HG02623 (cell line): ENCODE data around the gene SH3TC1.

Experiments used
- ATAC-seq: cut with Tn5 transposase; IDR thresholded peaks from one replicate; pipeline ENCODE4 v1.9.1; 2021; ENCODE audit warnings: moderate library complexity; ENCODE audit not compliant: unreplicated experiment

Gene SH3TC1

DNA sequence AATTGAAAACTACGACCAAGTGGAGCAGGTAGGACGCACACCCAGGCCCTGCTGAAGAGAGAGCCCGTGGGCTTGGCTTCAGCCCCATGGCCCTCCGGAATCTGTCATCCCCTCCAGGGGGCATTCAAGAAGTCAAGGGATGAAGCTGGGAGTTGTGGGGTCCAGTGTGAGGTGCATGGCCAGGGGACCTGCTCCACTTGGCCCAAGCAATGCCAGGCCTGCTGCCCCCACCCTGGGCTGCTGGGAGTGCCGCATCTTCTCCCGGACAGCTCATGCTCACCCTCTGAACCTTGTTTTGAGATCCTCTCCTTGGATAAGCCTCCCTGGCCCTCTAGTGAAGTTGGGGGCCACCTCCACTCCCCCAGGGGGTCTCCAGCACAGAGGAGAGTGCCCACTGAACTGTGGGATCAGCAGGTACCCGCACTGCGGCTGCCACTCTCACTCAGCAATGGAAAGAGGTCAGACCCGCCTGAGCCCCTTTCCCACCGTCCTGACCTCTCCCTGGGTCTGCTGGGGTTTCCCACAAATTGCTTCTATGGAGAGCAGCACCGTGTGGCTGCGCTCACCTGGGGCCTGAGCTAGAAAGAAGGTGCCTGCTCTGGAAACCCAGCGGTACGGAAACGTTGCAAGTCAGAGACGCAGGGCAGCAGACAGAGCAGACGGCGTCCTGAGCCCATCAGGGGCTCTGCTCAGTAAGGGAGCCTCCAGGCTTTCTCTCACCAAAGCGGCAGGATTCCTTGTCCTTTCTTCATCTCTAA, 35.5 kb upstream of the SH3TC1 start:
- ATAC-seq, result no peak

DNA sequence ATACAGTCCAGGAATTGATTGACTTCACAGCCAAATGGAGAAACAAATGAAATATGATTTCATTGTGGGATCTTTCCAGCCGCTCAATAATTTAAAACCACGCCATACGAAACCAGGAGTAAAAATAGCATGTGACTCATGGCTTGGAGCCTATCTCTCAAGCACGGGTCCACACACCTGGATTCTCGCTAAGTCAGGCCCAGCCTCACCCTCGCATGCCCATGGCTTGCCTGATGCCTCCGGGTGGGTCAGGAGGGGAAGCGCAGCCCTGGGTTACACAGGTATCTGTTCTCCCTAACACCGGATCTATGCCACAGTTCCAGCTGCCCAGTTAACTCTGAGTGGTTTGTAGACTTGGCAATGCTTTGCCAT, 34.9 kb upstream of the SH3TC1 start:
- no peak for ATAC-seq

DNA sequence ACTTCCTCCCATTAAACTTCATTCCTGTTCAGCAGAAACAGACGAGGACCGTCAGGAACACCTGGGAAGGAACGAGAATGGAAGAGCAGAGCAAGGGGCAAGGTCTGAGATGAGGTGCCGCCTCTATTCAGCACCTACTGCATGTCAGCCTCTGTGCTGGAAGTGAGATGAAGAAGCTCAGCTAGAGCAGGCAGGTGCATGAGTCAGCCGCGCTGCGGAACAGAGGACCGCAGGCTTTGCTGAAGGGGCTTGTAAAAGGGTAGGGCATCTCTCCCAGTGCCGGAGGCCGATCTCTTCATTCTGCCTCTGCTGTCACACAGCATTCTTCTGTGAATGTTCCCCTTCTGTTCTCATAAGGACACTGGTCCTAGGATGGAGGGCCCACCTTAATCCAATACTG, 34.4 kb upstream of the SH3TC1 start:
- no peak for ATAC-seq

DNA sequence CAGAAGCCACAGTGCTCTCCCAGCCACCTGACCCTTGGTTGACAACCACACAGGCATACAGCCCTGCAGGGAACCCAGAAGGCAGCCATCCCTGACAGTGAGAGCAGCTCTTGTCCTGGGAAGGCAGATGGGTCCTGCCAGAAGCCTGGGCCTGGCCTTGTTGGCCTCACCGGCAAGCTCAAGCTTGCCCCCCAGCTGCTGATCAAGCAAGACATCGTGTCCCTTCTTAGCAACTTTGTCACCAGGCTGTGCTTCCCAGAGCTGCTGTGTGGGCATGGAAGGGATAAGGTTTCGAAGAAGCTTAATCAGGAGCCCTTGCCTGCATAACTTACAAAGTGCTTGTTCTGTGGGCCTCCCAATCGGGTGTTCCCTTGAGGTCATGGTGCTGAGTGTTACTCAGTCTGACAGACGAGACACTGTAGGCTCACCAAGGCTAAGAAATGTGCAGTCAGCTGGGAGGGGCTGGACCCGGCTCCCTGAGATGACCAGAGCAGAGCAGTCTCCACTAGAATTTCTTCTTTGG, 33.7 kb upstream of the SH3TC1 start:
- no peak for ATAC-seq

DNA sequence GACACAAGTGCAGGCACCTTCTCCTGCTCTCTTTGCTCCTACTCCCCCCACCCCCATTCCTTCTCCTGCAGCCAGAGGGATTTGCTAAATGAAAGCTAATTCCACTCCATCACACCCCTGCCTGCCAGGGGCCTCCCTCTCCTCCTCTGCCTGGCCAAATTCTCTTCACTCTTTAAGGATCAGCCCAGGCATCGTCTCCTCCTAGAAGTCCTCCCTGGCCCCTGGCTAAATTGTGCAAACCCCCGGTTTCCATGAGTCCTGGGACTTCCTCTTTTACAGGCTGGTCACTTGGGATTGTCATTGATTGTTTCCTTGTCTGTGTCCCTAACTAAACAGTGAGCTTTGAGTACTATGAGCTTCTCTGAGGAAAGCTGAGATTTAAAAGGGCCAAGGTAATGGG, 31.8 kb upstream of the SH3TC1 start:
- ATAC-seq, result no peak

DNA sequence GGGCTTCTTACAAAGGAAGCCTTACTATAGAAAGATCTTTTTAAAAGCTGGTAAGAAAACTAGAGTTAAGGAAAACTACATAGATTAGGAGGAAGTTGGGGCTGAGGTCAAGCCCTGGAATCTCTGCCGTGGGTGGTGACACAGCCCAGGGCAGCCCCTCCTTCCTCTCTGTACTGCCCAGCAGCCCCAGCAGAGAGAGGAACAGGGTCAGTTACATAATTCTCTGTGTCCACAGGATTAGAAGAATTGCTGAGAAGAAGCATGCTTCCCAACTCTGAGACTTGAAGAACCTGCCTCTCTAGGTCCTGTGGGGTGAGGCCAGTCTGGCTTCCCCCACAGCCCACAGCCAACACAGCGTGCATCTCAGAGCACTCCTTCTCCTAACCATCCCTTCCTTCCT, 31.3 kb upstream of the SH3TC1 start:
- no peak for ATAC-seq

DNA sequence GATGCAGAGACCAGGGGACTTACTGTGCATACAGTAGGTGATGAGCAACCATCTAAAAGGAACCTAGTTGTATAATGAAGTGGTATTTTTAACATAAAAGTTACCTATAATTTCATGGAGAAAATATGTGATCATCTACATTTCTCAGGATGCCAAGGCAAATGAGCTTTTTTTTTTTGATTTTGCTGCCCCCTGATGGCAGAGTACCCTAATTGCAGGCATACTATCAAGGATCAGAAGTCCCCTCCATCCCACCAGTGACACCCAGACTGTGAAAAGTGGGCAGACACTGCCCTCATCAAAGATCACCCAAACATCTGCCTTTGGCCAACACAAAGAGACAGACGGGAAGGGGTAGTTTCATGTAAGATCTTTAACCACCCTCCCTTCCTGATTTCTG, 30.9 kb upstream of the SH3TC1 start:
- no peak for ATAC-seq

DNA sequence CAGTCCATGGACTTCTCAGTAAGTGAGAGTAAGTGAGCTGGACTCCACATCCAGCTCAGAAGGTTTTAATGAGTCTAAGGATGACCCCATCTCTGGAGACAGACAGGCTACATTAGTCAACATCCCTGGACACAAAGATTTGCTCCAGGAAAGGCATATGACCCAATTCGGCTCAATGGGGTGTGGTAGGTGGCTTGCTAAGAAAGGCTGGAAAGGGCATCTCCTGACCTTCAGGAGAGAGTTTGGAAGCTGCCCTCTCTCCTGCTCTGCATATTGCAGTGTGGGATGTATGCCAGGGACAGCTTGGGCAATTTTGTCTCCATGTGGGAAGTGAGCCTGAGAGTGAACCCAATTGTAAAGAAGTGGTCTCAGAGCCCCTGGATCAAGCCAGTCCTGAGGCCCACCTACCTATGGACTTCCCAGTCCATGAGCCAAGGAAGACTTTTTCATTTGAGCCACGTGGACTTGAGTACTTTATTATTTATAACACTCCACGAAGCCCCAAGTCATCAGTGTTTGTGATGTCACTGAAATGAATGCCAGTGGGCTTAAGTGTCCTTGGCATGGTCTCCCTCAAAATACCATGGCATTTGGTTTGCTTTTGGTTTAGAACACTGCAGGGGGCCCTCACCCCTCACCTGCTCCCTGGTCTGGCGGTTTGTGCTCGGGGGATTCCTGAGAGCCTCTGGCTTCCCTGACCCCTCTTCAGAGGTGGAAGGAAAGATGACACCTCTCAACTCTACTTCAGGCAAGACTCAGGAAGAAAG, 30.1 kb upstream of the SH3TC1 start:
- no peak for ATAC-seq

DNA sequence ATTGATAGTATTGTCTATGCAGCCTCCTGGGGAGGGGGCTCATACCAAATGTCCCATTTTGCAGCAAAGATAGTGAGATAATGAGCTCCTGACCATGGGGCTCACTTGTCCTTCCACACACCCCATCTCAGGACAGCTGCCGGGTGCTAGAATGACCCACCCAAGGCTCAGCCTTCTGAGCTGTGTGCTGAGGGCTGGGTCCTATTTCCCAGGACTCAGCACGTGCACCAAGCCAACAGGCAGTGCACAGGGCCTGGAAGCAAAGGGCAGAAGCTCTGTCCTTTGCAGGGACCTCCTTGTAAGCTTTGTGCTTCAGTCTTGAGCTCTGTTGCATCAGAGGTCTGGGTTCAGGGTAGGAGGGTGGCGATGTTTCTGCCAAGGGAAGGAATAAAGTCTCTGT, 29.3 kb upstream of the SH3TC1 start:
- no peak for ATAC-seq

DNA sequence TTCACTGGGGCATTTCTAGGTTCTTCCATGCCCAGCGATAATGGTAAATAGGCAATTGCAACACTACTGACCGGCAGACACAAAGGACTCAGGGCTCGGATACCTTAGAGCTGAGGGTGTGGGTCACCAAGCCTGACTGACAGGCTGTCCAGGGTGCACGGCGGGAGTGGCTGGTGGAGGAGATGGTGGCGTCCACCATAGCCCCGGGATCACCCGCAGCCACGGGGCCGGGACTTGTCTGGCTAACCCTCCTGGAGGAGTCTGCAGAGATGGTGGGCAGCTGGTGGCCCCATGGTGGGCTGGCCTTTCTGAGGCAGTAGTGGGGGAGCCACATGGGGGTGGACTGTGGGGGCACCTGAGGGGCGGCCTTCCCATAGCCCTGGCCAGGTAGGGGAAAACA, 28.7 kb upstream of the SH3TC1 start:
- no peak for ATAC-seq

DNA sequence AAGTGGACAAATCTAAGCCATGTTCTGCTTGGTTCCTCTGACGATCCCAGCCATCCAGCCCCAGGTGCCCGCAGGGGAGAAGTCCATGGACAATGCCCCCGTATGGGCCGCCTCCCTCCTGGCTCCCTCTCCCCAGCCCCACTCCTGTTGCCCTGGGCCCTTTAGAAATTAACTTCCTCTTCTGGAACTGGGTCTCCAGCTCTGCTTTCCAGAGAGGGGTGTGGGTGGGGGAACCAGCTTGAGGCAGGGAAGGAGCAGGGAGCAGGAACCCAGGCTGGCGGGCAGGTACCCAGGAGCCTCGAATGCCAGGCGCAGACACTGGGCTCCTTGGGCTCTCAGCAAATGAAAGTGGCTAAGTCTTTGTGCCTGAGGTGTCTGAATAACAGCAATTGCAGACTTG, 27.8 kb upstream of the SH3TC1 start:
- no peak for ATAC-seq

DNA sequence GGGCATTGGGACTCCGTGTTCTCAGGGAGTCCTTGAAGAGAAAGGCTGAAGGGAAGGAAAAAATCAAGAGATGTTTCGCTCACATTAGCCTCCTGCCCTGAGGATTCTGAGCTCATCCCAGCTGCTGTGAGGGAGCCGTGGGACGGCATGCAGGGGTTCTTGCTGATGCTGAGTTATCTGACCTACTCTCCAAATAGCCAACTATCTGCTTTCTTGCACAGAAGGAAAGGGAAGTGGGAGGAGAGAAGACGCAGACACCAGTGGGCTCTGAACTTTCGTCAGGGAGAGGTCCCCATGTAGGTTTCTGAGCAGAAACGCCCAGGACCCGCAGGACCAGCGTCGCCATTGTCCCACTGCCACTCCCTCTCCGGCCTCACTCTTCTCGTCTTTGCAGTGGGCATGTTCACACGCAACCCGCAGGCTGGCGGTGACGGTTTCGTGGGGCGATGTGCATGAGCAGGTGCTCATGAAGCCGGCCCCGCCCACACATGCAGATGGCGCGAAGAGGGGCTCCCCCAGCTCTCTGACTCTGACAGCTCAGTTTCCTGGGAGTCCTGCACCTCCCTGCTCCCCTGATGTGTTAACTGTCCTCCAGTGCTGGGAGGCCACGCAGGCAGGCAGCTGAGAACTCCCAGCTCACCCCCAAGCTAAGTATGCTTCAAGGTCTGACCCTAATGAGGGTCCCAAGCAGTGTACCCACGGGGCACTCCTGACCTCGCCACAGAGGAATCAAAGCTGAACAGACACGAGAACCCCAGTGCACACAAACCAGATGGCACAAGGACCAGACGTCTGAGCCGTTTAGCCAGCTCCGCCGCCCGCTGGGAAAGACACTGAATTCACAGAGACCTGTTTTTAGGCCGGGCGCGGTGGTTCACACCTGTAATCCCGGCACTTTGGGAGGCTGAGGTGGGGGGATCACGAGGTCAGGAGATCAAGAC, 26.8 kb upstream of the SH3TC1 start:
- peak; percentile 63 for ATAC-seq

DNA sequence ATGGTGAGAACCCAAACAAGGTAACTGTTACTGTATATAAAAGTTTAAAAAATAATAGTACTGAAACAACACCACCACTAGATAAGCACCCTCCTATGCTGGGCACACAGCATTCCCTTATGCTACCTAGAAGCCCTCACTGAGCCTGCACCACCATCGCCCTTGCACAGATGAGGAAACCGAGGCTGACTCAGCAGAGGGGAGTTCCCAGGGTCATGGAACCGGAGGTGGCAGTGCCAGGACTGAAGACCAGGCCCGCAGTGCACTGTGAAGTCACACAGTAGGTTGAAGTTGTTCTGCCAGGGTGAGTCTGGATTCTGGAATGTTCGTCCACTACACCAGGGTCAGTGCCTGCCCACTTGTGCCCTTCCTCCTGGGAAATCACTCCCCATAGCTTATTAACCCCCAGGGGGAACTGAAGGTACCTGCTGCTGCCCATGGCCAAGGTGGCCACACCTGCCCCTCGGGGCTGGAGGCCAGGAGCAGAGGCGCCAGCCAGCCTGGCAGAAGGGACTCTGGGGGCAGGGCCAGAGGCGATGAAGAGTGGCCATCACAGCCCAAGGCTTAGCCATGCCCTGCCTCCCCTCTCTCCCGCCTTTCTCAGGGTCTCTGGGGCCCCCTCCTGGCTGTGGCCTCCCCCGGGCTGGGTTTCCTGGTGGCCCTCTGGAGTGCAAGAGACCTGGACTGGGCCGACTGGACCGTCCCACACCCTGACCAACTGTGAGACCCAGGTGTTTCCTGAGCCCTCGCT, 25.4 kb upstream of the SH3TC1 start:
- ATAC-seq, result no peak

DNA sequence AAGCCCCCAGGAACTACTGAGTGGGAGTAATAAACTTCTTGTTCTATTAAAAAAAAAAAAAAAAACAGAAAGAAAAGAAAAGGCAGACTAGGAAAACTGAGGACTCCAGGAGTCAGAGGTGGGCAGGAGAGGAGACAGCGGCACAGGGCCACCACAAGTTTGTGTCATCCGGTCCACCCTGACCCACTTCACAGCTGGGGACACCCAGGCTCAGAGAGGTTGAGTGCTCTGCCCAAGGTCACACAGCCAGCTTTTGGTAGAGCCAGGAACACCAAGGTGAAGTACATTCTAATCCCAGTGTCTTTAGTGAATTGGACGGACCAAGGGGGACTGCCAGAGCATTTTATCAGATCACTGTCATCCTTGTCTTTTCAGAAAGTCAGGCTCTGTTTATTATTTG, 24.1 kb upstream of the SH3TC1 start:
- no peak for ATAC-seq

DNA sequence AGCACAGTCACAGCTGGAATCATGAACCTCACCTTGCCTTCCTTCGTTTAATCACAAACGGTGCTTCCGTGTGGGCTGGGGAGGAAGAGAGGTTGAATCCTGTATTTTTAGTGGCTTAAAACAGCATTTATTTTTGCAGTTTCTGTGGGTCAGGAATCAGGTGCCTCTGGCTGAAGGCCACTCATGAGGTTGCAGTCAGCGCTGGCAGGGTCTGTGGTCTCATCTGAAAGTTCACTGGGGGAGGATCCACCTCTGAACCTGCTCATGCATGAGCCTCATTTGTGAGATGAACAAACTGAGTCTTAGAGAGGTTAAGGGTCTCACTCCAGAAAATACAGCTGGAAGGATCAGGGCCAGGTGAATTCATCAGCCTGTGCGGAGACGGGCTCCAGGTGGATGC, 23.4 kb upstream of the SH3TC1 start:
- no peak for ATAC-seq

DNA sequence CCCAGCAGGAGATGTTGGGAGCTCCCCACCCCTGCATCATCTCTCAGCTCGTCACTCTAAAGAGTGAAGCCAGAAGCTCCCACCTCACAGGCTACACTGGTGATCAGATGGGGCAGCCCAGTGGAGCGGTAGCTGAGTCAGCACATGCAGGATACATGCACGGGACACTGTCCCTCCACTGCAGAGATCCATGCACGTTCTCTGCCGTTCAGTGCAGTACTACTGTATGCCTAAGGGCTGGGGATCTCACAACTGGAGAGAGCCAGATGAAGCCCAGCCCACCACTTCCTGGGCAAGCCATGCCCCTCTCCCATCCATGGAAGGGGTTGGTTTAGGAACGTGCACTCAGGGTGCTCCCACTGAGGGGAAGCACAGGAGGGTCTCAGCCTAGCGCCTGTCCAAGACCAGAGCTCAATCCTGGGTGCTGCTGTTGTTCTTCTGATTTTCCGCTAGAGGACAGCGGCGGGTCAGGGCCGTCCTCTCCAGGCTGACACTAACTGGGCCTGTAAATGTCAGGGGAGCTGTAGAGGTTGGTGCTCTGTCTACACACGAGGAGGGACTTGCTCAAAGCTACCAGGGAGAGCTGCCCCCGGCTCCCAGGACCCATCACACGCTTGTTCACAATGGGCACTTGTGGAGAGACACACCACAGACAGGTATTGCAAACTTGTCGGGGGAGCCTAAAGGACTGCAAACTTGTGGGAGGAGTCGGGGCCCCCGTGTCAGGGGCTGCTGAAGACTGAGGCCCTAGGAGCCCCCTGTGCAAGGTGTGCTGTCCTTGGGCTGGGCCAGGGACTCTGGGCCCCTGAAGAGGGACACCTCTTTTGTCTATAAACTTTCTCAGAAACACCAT, 22.3 kb upstream of the SH3TC1 start:
- ATAC-seq, result peak; percentile 66

DNA sequence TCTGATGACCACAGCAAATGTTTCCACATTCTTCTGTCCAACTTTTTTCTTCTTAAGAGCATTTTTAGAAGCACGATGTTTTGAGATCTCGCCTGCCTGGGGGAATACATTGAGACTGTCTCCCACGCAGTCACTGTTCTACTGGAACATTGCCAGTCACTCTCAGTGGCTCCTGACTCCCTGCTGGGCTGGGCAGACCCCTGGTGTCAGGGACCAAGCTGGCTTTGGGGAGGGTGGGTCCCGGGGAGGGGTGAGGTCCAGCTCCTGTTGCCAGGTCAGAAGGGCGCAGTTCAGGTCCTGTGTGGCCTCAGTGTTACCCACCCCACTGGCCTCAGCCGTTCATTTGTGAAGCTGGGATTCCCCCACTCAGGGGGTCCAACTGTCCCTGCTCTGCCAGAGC, 21.5 kb upstream of the SH3TC1 start:
- ATAC-seq, result no peak

DNA sequence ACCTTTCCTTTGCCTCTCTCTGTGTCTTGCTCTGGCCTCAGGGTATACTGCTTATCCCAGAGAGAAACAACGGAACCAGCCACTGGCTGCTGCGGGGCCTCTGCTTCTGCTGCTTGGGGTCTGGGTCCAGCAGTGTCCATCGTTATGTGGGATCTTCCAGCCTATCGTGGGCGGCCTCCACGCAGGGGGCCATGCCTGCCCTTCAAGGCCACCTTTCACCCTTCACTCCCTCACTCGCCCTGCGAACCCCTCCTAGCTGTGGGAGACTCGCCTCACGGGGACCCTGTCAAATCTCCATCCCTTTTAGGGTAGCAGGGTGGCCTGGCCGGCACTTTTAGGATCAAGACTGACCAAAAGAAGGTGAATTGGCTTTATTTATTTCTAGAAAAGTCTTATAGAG, 21.1 kb upstream of the SH3TC1 start:
- ATAC-seq, result no peak

DNA sequence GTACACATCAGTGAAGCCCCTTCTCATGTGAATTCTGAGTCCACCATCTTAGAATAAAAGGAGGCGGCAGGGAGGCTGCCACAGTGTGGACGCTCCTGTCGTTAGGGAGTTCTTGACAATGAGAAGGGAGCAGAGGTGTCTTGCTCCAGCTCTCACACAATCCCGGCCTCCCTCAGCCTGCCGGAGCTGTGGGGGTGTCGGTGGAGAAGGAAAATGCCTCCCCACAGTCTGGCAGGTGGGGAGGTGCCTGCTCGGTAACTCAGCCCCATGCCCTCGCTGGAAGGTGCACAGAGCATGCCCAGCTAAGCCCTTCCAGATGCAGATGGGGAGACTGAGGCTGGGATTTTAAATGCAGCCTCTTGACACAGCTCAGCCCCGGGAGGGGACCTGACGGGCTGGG, 20.0 kb upstream of the SH3TC1 start:
- ATAC-seq, result no peak

DNA sequence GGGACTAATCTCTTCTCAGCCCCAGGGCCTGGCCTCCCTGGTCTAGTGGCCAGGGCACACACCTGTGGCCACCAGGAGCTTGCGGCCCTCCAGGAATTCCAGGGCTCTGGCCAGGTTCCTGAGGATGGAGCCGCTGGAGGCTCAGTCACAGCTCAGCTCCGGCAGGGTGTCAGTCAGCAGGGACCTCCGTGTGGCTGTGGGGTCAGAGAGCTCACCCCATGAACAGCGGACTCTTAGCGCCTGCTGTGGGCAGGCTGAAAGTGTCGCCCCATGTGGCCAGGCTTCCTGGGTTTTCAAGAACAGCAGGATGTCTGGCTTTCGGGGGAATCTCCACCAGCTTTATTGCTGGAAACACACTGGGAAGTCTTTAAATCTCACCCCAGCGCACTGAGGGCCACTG, 19.3 kb upstream of the SH3TC1 start:
- ATAC-seq, result no peak
